Stomach (tissue), 4 donors: ENCODE results near the gene CARS1.

Experiments
- POLR2A ChIP-seq, 4 donors: fragments of 450-650 bp; IDR thresholded peaks; one replicate each; pipeline ENCODE4 v1.6.1; 2016; ENCODE audit warnings: antibody characterized with exemption in 4 of 4, control low read depth in 2 of 4, mild to moderate bottlenecking in 1 of 4, moderate library complexity in 1 of 4
- POLR2AphosphoS5 ChIP-seq, 3 donors: sonication (generic); formaldehyde crosslinking; IDR thresholded peaks; one replicate each; pipeline ENCODE4 v1.6.1; 2016; ENCODE audit warnings: antibody characterized with exemption in 3 of 3
- TF ChIP-seq, protein P1 (sequence below), 7 experiments: fragments of 450-650 bp in 4 of 7; fragments of 200-600 bp in 3 of 7; sonication (generic) in 3 of 7; IDR thresholded peaks; one replicate each; pipeline ENCODE4 v1.5.1; 2016 to 2019; ENCODE audit warnings: antibody characterized with exemption in 7 of 7, control low read depth in 2 of 7, mild to moderate bottlenecking in 1 of 7

DNA sequence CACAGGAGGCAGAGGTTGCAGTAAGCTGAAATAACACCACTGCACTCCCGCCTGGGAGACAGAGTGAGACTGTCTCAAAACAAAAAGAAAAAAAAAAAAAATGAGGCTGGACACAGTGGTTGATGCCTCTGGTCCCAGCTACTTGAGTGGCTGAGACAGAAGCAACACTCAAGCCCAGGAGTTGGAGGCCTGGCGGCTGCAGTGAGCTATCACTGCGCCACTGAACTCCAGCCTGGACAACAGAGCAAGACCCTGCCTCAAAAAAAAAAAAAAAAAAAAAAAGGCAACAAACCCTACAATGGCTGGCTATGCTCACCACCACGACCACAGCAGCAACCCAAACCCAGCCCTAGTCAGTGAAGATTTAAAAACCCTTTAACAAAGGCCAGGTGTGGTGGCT is 73.3 kb downstream of the CARS1 start:
- TF ChIP-seq POLR2AphosphoS5 (IDR thresholded peaks at IDR 0.05) (no peak), POLR2A (IDR thresholded peaks at IDR 0.05) (no peak)
- TF ChIP-seq, protein P1, sequence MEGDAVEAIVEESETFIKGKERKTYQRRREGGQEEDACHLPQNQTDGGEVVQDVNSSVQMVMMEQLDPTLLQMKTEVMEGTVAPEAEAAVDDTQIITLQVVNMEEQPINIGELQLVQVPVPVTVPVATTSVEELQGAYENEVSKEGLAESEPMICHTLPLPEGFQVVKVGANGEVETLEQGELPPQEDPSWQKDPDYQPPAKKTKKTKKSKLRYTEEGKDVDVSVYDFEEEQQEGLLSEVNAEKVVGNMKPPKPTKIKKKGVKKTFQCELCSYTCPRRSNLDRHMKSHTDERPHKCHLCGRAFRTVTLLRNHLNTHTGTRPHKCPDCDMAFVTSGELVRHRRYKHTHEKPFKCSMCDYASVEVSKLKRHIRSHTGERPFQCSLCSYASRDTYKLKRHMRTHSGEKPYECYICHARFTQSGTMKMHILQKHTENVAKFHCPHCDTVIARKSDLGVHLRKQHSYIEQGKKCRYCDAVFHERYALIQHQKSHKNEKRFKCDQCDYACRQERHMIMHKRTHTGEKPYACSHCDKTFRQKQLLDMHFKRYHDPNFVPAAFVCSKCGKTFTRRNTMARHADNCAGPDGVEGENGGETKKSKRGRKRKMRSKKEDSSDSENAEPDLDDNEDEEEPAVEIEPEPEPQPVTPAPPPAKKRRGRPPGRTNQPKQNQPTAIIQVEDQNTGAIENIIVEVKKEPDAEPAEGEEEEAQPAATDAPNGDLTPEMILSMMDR (IDR thresholded peaks at IDR 0.05) = no peak
